HUDEP-2 (cell line): Measurements from ENCODE around the gene HSPA12B.

Experiments
- DNase-seq, 76 experiments: peaks; one replicate each; lab custom pipeline; 2025; ENCODE audit not compliant: unreplicated experiment in 76 of 76; lab: John Stamatoyannopoulos, UW

The HSPA12B gene

DNA sequence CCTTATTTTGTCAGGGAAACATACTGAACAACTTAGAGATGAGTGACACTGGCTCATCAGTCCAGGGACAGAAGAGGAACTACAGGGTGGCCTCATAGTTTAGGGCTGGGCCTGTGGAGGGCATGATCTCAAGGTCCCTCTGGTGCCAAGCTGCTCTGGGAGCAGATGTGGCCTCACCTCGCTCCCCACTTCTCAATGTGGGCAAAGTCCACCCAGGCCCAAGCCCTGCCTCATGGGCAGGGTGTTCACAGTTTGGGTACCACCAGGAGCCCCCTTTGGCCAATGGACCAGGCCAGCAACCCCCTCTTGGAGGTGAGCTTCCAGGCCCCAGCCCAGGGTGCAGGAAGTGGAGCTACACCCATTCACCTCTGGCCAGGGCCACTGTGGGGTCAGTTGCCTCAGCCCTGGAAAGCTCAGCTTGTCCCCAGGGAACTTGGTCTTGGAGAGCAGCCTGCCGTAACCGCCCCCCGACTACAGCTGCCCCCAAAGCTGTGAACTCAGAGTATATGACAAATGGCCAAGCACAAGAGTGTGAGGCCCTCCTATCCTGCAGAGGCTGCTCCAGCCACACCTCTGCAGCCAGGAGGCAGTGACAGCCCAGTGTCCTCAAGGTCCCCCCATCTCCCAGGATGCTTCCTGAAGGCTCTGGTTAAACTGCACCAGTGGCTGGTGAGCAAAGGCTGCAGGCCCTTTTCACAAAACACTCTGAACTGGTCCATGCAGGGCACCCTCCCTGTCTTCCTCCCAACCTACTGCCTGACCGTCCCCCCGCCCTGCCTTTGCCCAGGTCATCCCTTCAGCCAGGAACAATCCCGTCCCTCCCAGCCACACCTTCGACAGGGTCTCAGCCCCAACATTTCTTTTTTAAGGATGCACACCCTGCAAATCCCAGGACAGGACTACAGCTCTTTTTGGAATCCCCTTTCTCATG, 31.5 kb downstream of the HSPA12B start:
- DNase-seq: no peak

DNA sequence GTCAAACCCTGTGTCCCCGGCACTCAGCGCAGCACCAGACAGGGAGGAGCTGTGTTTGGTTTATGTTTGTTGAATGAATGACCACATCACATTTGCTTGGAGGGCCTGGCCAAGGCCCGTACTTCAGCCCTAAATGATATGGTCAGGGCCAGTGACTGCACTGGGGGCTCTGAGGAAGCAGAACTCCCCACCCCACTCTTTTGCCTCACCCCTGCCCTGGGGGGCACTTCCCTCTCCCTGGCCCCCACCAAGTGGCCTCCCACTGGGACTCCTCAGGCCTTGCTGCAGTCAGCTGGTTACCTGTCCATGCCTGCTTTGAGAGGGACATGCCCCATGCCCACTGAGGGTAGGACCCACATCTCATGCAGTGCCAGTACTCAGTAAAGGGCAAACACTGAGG, 32.2 kb downstream of the HSPA12B start:
- no peak for DNase-seq

DNA sequence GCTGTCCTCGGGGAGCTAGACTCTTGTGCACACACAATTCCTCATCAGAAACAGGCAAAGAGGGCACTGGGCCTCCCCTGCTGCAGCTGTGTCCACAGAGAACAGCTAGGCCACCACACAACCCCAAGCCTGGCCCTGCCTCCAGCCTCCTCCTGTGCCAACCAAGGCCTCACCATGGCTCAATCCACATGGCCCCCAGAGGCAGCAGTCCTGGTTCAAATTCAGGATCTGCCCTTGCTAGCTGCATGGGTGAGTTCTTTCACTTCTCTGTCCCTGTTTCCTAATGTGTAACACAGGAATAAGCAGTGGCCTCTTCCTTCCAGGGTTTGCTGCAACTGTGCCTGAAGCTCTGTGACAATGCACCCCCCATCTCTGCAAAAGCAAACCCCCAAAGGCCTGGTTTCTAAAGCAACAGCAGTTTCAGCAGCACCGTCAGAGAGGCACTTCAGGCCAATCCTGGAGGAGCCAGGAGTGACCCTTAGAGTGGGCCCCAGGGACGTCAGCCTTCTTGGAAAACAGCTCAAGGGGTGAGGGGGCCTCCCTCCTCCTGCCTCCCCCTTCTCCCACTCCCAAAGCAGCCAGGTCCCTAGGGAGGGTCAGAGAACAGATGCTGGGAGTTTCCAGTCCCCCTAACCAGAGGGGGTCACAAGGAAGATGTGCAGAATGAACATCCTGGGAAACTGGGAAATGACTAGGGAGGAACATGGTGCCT, 32.8 kb downstream of the HSPA12B start:
- DNase-seq: no peak

DNA sequence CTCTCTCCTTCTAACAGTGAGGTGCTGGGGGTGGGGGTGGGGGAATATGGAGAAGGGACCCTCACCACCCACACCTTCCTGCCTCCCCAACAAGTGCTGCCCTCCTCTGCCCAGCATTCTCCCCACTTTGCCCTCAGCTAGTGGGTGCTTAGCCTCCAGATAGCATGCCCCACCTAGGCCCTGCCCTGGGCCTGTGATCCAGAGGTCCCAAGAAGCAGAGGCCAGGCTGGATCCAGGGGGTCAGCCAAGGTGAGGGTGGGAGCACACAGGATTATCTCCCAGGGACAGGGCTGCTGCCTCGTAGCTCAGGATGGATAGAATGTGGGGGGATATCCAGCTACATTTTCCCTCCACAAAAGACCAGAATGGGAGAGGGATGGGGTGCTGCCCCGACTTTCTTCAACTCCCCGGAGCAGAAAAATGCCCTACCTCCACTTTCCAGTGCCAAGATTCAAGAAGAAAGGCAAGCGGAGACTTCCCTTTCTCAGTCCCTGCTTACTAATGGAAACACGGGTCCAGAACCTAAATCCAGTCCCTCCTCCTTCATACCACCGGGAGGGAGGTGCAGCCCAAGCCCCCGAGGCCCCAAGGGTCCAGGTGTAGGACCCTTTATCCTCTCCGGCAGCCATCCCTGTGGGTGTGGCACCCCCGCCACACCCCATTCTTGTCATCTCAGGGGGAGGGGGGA, 34.1 kb downstream of the HSPA12B start:
- peak in 2 of 76 experiments; percentile 16 to 19 for DNase-seq

GRCh38 chr20:3767110-3767426, 34.6 kb downstream of the HSPA12B start:
- DNase-seq: peak in 40 of 76 experiments; percentile 16 to 62 (median 34)

DNA sequence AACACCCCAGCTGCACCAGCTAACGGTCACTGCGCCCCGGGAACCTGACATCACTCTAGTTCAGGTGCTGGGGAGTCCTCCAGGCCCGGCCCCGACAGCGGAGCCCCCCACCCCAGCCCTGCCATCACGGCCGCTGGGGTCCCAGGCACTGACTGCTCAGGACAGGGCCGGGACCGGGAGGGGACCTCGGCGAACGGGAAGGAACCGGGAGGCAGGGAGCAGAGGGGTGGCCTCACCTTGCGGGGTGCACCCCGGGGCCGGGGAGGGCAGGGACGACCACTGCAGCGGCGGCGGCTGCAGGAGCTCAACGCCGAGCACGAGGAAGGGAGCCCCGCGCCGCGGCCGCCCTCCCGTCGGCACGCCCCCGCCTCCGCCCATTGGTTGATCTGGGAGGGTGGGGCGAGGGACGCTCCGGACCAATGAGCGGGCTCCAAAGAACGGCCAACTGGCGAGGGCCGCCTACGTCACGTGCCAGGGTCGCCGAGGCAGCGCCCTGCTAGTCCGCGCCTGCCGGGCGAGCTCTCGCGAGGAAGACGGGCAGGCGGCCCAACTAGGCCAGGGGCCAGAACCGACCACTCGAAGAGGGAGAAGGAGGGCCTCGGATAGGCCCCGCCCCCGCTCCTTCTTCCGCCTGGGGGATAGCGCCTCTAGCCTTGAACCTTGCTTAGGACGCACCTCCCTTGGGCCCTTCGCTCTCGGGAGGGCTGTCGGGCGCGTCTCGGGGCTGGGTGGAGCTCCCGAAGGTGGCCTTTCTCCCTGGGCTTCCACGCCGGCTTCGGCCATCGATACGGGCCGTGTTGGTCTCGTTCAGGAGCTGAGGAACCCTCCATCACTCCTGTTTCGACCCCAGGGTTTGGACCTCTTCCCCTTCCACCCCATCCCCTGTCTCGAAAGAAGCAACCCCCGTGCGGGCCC, 35.2 kb downstream of the HSPA12B start, which contains the start of gene ADISSP:
ADISSP (minus strand) TSS at position 327 of the 915 bp plus-strand sequence. CDS start 7,653 bp downstream, outside the sequence.
- DNase-seq: peak; percentile 13 to 100 (median 98)

DNA sequence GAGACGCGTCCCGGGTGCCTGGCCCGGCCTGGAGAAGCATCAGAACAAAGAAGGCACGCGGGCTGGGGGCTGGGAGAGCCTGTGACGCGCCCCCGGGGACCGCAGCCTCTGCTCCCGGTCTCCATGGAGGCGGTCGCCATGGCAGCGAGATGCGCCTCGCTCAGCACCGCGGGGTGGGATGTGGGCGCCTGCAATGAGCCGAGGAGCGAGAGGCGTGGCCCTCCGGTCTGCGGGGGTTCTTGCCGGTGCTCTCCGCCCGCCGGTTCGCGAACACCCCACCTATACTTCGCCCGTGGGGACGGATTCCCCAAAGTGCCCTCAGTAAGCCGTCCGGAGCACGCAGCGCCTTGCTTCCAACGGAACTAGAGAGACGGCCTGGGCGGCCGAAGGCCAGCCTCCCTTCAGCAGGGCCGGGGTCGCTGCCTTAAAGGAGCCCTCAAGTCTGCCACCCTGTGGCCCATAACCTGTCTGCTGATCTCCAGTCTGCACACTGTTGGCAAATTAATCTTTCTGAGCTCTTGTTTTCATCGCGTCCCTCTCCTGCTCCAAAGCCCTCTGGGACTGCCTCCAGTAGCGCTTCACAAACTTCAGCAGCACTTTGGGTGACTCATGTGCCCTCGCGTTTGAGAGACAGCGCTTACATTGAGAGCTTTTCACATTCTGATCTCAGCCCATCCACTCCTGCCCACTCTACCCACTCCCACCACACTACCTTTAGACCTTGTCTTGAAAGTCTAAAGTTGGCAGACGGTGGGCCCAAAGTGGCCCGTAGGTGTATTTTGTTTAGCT, 36.1 kb downstream of the HSPA12B start:
- DNase-seq: peak in 66 of 76 experiments; percentile 8 to 75 (median 50)

GRCh38 chr20:3771552-3772058, 39.1 kb downstream of the HSPA12B start:
- DNase-seq: no peak

- DNase-seq: no peak
These were observed 43.1 kb downstream of the HSPA12B start for GRCh38 chr20:3775457-3776108.

- no peak for DNase-seq
These were observed 44.9 kb downstream of the HSPA12B start for GRCh38 chr20:3777381-3777715.

- DNase-seq: peak in 5 of 76 experiments; percentile 10 to 47 (median 17)
These were observed 45.5 kb downstream of the HSPA12B start for GRCh38 chr20:3777716-3778629.

GRCh38 chr20:3778976-3779375, 46.5 kb downstream of the HSPA12B start:
- no peak for DNase-seq

DNA sequence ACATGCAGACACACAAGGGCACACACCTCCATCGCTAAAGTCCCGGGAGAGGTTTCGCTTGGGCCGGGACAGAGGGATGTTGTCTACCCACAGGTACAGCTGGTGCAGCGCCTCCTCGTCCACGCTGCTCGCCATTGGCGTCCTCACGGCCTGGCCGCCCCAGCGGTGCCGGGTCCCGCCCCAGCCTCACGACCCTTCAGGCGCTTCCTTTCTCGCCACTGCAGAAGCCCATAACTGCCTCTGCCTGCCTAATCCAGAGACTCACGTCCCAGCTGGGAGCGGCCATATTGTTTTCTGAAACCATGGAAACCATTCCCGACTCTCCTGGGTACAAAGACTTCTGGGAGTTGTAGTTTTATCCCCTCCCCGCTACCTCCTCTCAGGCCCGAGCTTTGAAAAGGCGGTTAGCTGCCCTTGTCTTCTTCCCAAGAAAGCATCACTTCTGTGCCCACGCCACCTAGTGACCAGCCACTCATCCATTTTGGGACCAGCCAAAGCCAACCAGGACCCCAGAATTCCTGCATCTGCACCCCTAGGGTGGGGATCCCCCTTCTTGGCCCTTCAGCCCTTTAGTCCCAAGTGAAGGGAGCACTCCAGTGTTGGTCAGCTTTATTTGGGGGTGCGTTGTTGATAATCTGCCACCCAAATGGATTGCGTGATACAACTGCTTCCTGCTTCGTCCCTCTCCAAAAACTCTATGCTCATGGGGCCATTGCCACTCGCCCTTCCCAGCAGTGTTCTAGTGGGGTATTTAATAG, 48.8 kb downstream of the HSPA12B start, which contains the start of gene SPEF1:
SPEF1 (minus strand) TSS at position 296 of the 758 bp plus-strand sequence; CDS start at position 135, 161 bp downstream.
- DNase-seq: peak in 72 of 76 experiments; percentile 6 to 87 (median 65)

- DNase-seq: no peak
These were observed 50.1 kb downstream of the HSPA12B start for GRCh38 chr20:3782597-3782996.

DNA sequence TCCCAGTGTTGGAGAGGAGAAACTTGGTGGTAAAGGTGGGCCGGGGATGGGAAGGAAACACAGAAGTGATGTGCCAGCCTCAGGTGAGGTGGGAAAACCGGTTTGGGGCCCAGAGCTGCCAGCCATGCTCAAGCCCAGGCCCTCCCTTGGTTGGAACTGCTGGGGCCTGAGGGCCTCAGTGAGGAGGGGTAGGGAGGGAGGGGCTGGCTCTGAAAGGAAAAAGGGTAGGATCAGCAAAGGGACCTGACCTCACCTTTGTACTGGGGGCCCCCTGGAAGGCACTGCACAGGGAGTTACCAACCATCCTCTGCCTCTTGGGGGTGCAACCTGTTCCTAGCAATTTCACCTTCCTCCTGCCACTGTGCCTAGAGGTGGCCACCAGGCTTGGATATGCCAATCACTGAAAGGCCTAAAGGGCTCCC, 50.6 kb downstream of the HSPA12B start:
- no peak for DNase-seq

DNA sequence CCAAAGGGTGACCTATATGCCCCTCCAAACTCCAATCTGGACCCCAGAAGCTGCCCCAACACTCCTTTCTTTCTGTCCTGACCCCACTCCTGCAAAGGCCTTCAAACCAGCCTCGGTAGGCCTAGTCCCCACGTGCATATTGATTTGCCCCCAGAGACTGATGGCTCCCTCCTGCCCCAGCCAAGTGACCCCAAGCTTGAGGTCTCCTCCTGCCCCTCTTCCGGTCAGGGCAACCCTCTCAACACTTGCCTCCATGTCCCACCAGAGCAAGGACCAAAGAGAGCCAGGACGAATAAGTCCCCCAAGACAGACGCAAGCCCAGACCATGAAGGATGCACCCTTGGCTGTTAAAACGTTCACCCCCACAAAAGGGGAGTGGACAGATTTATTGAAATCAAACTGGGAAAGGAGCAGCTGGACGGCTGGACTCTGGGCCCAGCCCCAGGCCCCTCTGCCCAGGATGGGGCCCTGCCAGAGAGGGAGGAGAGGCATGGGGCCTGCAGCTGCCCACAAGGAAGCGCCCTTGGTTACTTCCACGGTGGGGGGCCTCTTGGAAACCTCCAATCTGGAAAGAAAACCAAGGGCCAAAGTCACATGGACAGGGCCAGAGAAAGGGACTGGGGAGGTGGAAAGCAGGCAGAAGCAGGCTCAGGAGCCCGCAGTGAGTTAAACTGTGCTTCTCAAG, 51.2 kb downstream of the HSPA12B start:
- no peak for DNase-seq
